ENCODE results near the gene USP54. TPM values are rescaled to one million over a fixed set of nuclear protein-coding genes. Genes with fewer than 3 reads are reported as not detected.

Gene USP54
- total and polyA plus RNA-seq, 2 of the 13 experiments (the other 11 are each of a cell fraction or from before 2014, with no cell fraction given): 18.1 to 25.0 TPM

DNA sequence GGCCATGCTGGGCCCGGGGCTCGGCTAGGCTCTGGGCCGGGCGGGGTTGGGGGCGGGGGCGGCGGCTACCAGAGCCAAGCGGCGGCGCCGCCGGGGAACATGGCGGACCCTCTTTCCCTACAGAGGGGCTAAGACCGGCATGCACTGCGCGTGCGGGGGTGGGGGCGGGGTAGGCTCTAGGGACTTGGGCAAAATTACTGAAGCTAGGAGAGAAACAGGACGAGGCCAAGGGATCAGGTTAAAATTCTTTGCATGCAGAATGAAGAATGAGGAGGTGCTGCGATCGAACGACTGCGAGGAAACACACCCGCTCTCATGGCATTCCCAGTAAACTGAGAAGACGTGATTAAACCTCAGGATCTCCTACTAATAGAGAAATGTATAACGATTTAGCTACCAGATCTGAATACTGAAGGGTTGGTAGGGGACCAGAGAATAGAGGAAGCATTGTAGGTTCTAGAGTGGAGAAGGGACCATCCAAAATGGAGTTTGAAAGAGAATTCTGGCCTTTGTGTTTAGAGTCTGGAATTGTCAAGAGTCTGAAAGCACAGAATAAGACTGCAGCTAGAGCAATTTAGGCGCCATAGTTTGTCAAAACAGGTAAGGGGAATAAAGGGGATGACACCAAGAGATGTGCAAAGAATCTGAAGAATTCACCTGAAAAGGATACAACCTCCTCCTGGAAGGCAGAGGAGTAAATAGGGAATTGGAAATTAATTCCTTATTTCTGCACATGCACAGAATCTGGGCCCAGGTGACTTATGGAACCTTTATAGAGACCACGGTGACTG, 95.1 kb downstream of the USP54 start, which contains the start of gene PPP3CB (continued):
- TF ChIP-seq EP300 (IDR thresholded peaks at IDR 0.05; ENCODE audit: low read depth in 2 of 2, low read length in 2 of 2) (peak in 1 of 2 experiments; percentile 16; a peak in 1 of 4 replicates), EP300 (CRISPR knock-in tag; IDR thresholded peaks at IDR 0.05; ENCODE audit: borderline replicate concordance) (no peak), ERF (CRISPR knock-in tag; IDR thresholded peaks at IDR 0.05) (no peak), RXRB (CRISPR knock-in tag; IDR thresholded peaks at IDR 0.05; ENCODE audit: borderline replicate concordance) (no peak), THAP9 (CRISPR knock-in tag; IDR thresholded peaks at IDR 0.05; ENCODE audit: borderline replicate concordance) (peak; percentile 96), ZNF775 (CRISPR knock-in tag; IDR thresholded peaks at IDR 0.05; ENCODE audit: borderline replicate concordance) (no peak), MXI1 (IDR thresholded peaks at IDR 0.05; ENCODE audit: borderline replicate concordance, low read depth, low read length) (peak; percentile 61; the same call in 1 of the 3 replicates), HNRNPUL1 (IDR thresholded peaks at IDR 0.05; ENCODE audit: low read depth, low read length) (no peak), ZNF367 (CRISPR knock-in tag; IDR thresholded peaks at IDR 0.05; ENCODE audit: borderline replicate concordance) (no peak), HNF4A (CRISPR knock-in tag; IDR thresholded peaks at IDR 0.05) (no peak), CREM (IDR thresholded peaks at IDR 0.05) (peak; percentile 36; the same call in 1 of the 2 replicates), CREM (CRISPR knock-in tag; IDR thresholded peaks at IDR 0.05) (no peak), ZNF143 (CRISPR knock-in tag; IDR thresholded peaks at IDR 0.05) (peak; percentile 88), SNAPC2 (CRISPR knock-in tag; IDR thresholded peaks at IDR 0.05) (0 out of 2 replicates have a peak, but pooled peaks have one; percentile 31), ZNF761 (CRISPR knock-in tag; conservative IDR thresholded peaks at IDR 0.05) (no peak), SP1 (IDR thresholded peaks at IDR 0.05) (no peak), SP1 (CRISPR knock-in tag; IDR thresholded peaks at IDR 0.05) (no peak)
- TF ChIP-seq, protein P1, sequence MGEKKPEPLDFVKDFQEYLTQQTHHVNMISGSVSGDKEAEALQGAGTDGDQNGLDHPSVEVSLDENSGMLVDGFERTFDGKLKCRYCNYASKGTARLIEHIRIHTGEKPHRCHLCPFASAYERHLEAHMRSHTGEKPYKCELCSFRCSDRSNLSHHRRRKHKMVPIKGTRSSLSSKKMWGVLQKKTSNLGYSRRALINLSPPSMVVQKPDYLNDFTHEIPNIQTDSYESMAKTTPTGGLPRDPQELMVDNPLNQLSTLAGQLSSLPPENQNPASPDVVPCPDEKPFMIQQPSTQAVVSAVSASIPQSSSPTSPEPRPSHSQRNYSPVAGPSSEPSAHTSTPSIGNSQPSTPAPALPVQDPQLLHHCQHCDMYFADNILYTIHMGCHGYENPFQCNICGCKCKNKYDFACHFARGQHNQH (CRISPR knock-in tag; IDR thresholded peaks at IDR 0.05): no peak
- TF ChIP-seq, protein P2, sequence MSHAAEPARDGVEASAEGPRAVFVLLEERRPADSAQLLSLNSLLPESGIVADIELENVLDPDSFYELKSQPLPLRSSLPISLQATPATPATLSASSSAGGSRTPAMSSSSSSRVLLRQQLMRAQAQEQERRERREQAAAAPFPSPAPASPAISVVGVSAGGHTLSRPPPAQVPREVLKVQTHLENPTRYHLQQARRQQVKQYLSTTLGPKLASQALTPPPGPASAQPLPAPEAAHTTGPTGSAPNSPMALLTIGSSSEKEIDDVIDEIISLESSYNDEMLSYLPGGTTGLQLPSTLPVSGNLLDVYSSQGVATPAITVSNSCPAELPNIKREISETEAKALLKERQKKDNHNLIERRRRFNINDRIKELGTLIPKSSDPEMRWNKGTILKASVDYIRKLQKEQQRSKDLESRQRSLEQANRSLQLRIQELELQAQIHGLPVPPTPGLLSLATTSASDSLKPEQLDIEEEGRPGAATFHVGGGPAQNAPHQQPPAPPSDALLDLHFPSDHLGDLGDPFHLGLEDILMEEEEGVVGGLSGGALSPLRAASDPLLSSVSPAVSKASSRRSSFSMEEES (CRISPR knock-in tag; IDR thresholded peaks at IDR 0.05): no peak
- TF ChIP-seq, protein P3, sequence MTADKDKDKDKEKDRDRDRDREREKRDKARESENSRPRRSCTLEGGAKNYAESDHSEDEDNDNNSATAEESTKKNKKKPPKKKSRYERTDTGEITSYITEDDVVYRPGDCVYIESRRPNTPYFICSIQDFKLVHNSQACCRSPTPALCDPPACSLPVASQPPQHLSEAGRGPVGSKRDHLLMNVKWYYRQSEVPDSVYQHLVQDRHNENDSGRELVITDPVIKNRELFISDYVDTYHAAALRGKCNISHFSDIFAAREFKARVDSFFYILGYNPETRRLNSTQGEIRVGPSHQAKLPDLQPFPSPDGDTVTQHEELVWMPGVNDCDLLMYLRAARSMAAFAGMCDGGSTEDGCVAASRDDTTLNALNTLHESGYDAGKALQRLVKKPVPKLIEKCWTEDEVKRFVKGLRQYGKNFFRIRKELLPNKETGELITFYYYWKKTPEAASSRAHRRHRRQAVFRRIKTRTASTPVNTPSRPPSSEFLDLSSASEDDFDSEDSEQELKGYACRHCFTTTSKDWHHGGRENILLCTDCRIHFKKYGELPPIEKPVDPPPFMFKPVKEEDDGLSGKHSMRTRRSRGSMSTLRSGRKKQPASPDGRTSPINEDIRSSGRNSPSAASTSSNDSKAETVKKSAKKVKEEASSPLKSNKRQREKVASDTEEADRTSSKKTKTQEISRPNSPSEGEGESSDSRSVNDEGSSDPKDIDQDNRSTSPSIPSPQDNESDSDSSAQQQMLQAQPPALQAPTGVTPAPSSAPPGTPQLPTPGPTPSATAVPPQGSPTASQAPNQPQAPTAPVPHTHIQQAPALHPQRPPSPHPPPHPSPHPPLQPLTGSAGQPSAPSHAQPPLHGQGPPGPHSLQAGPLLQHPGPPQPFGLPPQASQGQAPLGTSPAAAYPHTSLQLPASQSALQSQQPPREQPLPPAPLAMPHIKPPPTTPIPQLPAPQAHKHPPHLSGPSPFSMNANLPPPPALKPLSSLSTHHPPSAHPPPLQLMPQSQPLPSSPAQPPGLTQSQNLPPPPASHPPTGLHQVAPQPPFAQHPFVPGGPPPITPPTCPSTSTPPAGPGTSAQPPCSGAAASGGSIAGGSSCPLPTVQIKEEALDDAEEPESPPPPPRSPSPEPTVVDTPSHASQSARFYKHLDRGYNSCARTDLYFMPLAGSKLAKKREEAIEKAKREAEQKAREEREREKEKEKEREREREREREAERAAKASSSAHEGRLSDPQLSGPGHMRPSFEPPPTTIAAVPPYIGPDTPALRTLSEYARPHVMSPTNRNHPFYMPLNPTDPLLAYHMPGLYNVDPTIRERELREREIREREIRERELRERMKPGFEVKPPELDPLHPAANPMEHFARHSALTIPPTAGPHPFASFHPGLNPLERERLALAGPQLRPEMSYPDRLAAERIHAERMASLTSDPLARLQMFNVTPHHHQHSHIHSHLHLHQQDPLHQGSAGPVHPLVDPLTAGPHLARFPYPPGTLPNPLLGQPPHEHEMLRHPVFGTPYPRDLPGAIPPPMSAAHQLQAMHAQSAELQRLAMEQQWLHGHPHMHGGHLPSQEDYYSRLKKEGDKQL (CRISPR knock-in tag; IDR thresholded peaks at IDR 0.05; ENCODE audit: low read depth): no peak
